H1 (cell line): ENCODE results near the gene ZNF23. TPM values are rescaled to one million over a fixed set of nuclear protein-coding genes. Genes with fewer than 3 reads are reported as not detected.

Source experiments
- MAFK ChIP-seq: IDR thresholded peaks from 2 replicates; pipeline ENCODE4 v1.6.1; 2012; ENCODE audit warnings: low read depth, mild to moderate bottlenecking, improper control_type of control experiment, low read length
- polyA plus RNA-seq, 7 experiments: library from polyadenylated mRNA; depleted of rRNA in 3 of 7; stranded (reverse) in 5 of 7; unstranded in 2 of 7; fragments of >200 nt in 5 of 7; fragments of 200-250 nt in 2 of 7; gene quantifications; 1 replicate in 5 of 7; 2 replicates in 1 of 7; 4 replicates in 1 of 7; pipeline versions ENCODE4 v1.2.1 to v1.2.3, GENCODE V29; 2011 to 2013; ENCODE audit warnings: missing spikeins in 2 of 7, mixed read lengths in 2 of 7
- total RNA-seq: library from RNA; stranded (reverse); fragmentation: NEBNext Ultra II Directional; extraction: Animal tissue kit (Norgen Biotek cat#: 25700); gene quantifications from 2 replicates; pipeline ENCODE4 v1.2.1, GENCODE V29; 2021

ZNF23 gene
- total and polyA plus RNA-seq, 2 of the 8 experiments (the other 6 are each of a cell fraction or from before 2014, with no cell fraction given), result 2.4 to 10.2 TPM

GRCh38 chr16:71406316-71406715 is 55.7 kb downstream of the ZNF23 start (continued):
- no peak for TF ChIP-seq MAFK
